Effector CD8-positive, alpha-beta T cell (primary cell): ENCODE measurements around the gene ZC3HAV1.

Experiments
- DNase-seq: peaks from one replicate; lab custom pipeline; 2025; lab: John Stamatoyannopoulos, UW

Gene ZC3HAV1

GRCh38 chr7:139022286-139022685, 87.2 kb downstream of the ZC3HAV1 start:
- no peak for DNase-seq

GRCh38 chr7:139018910-139019309, 90.6 kb downstream of the ZC3HAV1 start:
- no peak for DNase-seq

- peak; percentile 24 for DNase-seq
Observed at GRCh38 chr7:139016931-139017511, 92.5 kb downstream of the ZC3HAV1 start.

GRCh38 chr7:139011373-139011772, 98.1 kb downstream of the ZC3HAV1 start:
- DNase-seq: no peak

GRCh38 chr7:139004321-139005090, 105.0 kb downstream of the ZC3HAV1 start:
- no peak for DNase-seq

- no peak for DNase-seq
Observed at GRCh38 chr7:138999414-138999813, 110.1 kb downstream of the ZC3HAV1 start.
